BJ (cell line): Measurements from ENCODE around the gene FAM234B. TPM values are rescaled to one million over a fixed set of nuclear protein-coding genes. Genes with fewer than 3 reads are reported as not detected.
A peak's percentile ranks its signal among the peaks of the same experiment; 100 is the strongest.

Experiments used
- CTCF ChIA-PET: fragments of 350-600 bp; formaldehyde crosslinking; extraction: SDS; loops from one replicate; lab custom pipeline; 2021; ENCODE audit warnings: antibody characterized with exemption, inconsistent platforms; lab: Yijun Ruan, JAX
- POLR2A ChIA-PET: fragments of 300-600 bp; sonication (Branson Sonifier 250); formaldehyde crosslinking; extraction: SDS; loops from one replicate; lab custom pipeline; 2021; ENCODE audit warnings: antibody characterized with exemption; lab: Charles Lee
- DNase-seq: peaks from one replicate; pipeline ENCODE4 v3.0.0-alpha.2; 2011; ENCODE audit warnings: low read depth
- H3K27me3 ChIP-seq: 2 replicates; pipeline ENCODE4 v1.6.0; 2011; ENCODE audit warnings: low read length; ENCODE audit not compliant: control insufficient read depth, insufficient read depth
- H3K36me3 ChIP-seq: 2 replicates; pipeline ENCODE4 v1.5.1; 2011; ENCODE audit warnings: low read length; ENCODE audit not compliant: control insufficient read depth, insufficient read depth
- H3K4me3 ChIP-seq: 2 replicates; pipeline ENCODE4 v1.5.1; 2011; ENCODE audit warnings: low read depth, mild to moderate bottlenecking, control low read depth, low read length
- CTCF ChIP-seq: IDR thresholded peaks from 2 replicates; pipeline ENCODE4 v1.5.1; 2011; ENCODE audit warnings: low read depth, mild to moderate bottlenecking, control low read depth, inconsistent platforms, low read length, moderate library complexity; ENCODE audit not compliant: insufficient read depth
- polyA plus RNA-seq: library from polyadenylated mRNA; depleted of rRNA; stranded (reverse); fragments of >200 nt; gene quantifications from 2 replicates; pipeline ENCODE4 v1.2.3, GENCODE V29; 2011

FAM234B gene
- polyA plus RNA-seq, 1 experiment, result 2.4 TPM

DNA sequence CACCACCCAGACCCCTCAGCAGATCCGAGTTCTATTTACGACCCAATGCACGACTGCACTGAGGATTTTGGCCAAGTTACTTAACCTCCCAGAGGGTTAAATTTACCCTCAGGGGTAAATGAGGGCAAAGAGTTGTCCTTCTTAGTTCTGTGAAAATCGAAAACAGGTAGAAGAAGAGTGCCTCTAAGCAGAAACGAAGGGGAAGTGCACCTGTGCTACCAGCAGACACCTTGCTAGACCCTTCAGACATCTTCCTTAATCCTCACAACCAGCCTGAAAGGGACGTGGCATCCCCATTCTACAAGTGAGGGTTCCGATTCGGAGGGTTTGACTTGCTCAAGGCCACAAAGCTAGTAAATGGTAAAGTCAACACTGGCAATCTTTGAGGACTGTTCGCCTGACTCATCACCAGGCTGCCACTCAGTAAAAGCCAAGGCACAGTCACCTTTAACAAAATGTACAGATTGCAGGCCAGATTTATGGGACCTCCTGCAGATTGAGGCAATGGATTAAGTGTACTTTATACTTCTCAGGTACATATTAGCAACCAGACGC is 57.7 kb downstream of the FAM234B start:
- DNase-seq, result no peak
- H3K36me3 ChIP-seq, result no peaks in the 10 kb centered on the region
- H3K27me3 ChIP-seq, result no peaks in the 10 kb centered on the region
- no peak for TF ChIP-seq CTCF
- POLR2A ChIA-PET, result interaction anchor here (0.5 kb wide), 1 partner anchor 94 kb away, joined by 3 read pairs; the partner anchor contains the start of gene EMP1
- H3K4me3 ChIP-seq, result peak overlapping the region; percentile 35
- CTCF ChIA-PET, result interaction anchor here (1.0 to 1.8 kb wide), 10 partner anchors 13 to 140 kb away, joined by 3 to 10 read pairs (median 5); partner anchors contain the start of gene EMP1

DNA sequence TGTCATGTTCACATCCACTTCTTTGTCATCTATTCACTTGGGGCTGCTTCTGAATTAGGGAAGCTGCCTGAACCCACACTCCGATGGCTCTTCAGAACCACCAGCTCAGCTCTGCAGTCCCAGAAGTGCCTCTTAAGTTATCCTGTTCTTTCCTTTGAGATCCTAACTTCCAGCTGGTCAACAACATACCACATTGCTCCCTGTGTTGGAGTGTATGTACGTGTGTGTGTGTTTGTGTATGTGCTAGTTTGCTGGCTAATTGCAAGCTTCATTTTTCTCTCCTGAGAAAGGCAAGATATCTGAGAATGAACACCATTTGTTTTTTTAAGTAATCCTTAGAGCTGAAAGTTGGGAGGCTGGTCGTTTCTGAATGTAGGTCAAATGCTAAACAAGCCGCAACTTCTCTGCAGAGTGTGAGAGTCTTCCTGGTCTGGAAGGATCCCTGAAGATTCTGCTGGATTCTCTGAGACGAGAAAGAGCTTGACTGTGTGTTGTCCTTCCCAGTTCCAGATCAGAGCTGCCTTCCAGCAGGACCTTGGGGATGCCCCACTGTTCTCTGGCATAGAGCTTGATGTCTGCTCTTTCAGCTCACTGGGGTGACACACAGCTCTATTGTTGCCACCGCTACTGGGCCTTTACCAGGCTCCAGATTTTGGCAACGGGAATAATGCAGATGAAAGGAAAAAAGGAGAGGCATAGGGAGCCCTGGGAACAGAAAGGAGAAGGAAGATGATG is 58.4 kb downstream of the FAM234B start:
- CTCF ChIA-PET, result interaction anchor here (0.7 to 1.8 kb wide), 8 partner anchors 12 to 109 kb away, joined by 3 to 10 read pairs (median 4); partner anchors contain the start of gene EMP1
- Histone ChIP-seq H3K27me3 (no peaks in the 10 kb centered on the region), H3K36me3 (no peaks in the 10 kb centered on the region), H3K4me3 (no peak overlapping the region)
- DNase-seq, result no peak
- POLR2A ChIA-PET, result no interaction called here
- no peak for TF ChIP-seq CTCF

DNA sequence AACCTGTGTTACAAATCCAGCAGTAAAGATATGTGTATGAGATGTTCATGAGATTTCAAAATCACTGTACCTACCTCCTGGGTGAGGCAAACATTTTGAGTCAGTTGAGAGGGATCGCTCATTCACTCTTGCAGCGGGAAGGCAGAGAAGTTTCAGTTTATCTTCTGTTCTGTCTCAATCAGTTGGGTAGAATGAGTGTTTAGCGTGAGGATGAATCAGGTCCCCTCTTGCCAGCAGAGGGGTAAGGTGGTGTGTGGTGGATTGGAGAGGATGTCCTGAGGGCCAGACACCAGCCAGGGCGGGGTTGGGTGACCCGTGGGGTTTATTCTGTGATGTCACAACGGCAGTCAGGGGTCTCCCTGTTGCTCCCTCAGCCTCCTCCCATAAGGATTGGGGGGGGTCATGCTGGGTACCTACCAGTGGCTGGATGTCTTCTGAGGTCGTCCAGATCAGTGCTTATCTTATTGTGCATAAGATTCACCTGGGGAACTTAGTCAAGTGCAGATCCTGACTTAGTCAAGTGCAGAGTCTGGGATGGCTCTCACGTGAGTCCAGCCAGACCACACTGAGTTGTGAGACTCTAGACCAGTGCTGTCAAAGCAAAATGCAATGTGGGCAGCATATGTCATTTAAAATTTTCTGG is 59.3 kb downstream of the FAM234B start, which contains the start of gene GSG1:
TSS of gene GSG1 (minus strand) at position 277 of the 643 bp plus-strand sequence. CDS start at position 122, 155 bp downstream.
- Histone ChIP-seq H3K4me3 (no peak within 1 kb of the TSS), H3K36me3 (no peaks in the 10 kb centered on the region), H3K27me3 (no peaks in the 10 kb centered on the region)
- POLR2A ChIA-PET, result no interaction called here
- CTCF ChIA-PET, result interaction anchor here (0.6 to 1.8 kb wide), 4 partner anchors 14 to 179 kb away, joined by 3 to 10 read pairs (median 4); no protein-coding TSS in a partner anchor
- TF ChIP-seq CTCF, result no peak
- no peak for DNase-seq

- Histone ChIP-seq H3K36me3 (no peaks in the 10 kb centered on the region), H3K27me3 (no peaks in the 10 kb centered on the region), H3K4me3 (no peak overlapping the region)
- ChIA-PET POLR2A (no interaction called here), CTCF (interaction anchor here (0.5 to 1.5 kb wide), 3 partner anchors 48 to 180 kb away, joined by 3 read pairs; no protein-coding TSS in a partner anchor)
- no peak for DNase-seq
- no peak for TF ChIP-seq CTCF
Measured at GRCh38 chr12:13104409-13104808, 60.2 kb downstream of the FAM234B start.

- ChIA-PET POLR2A (no interaction called here), CTCF (no interaction called here)
- Histone ChIP-seq H3K4me3 (no peak overlapping the region), H3K36me3 (no peaks in the 10 kb centered on the region), H3K27me3 (no peaks in the 10 kb centered on the region)
- no peak for TF ChIP-seq CTCF
- no peak for DNase-seq
Measured at GRCh38 chr12:13105781-13106180, 61.6 kb downstream of the FAM234B start.
